Measurements from ENCODE around the gene RFTN1. TPM values are rescaled to one million over a fixed set of nuclear protein-coding genes. Genes with fewer than 3 reads are reported as not detected.
A peak's percentile ranks its signal among the peaks of the same experiment; 100 is the strongest.

The RFTN1 gene
- total and polyA plus RNA-seq, 2 donors (not counting 1 experiment from before 2014, with no cell fraction given), result 32.4 to 156 TPM

- Histone ChIP-seq H3K9me3 (ENCODE audit: control extremely low read depth in 1 of 3, control insufficient read depth in 2 of 3, insufficient read depth in 1 of 3, low read length in 2 of 3) (peaks cover 0 to 14% (median 5%) of the 10 kb centered on the region in 3 donors), H3K9ac (ENCODE audit: low read length) (no peak overlapping the region), H3K4me2 (replicated peaks; ENCODE audit: low read depth, low read length, poor library complexity, severe bottlenecking) (no peak overlapping the region), H3K4me1 (ENCODE audit: control insufficient read depth in 2 of 2, insufficient read depth in 2 of 2, low read length in 2 of 2) (peaks cover 67 to 71% of the 10 kb centered on the region in 2 donors), H2AFZ (ENCODE audit: insufficient read depth, low read depth, low read length, poor library complexity, severe bottlenecking) (no peak overlapping the region), H3K4me3 (ENCODE audit: control extremely low read depth in 1 of 5, extremely low read depth in 1 of 5, insufficient read depth in 1 of 5, low read depth in 2 of 5, low read length in 4 of 5) (no peak overlapping the region), H3K27me3 (replicated peaks in 1 of 4; ENCODE audit: control extremely low read depth in 1 of 4, control insufficient read depth in 3 of 4, insufficient read depth in 4 of 4, low read length in 3 of 4) (no peaks in the 10 kb centered on the region), H3K79me2 (ENCODE audit: control insufficient read depth, insufficient read depth, low read length) (peaks cover 53% of the 10 kb centered on the region), H4K20me1 (ENCODE audit: control insufficient read depth, insufficient read depth, low read length, poor library complexity, severe bottlenecking) (no peaks in the 10 kb centered on the region), H3K27ac (ENCODE audit: low read length in 2 of 2) (peak overlapping the region; percentile 15 to 87), H3K36me3 (replicated peaks in 1 of 2; ENCODE audit: control extremely low read depth in 1 of 2, control insufficient read depth in 1 of 2, extremely low read depth in 1 of 2, insufficient read depth in 2 of 2, low read length in 1 of 2) (peaks cover 0 to 4% of the 10 kb centered on the region in 2 experiments)
- TF ChIP-seq CTCF (IDR thresholded peaks at IDR 0.05), result no peak
- no peak for TF ChIP-seq EZH2 (IDR thresholded peaks at IDR 0.05; ENCODE audit: borderline replicate concordance, insufficient read depth, low read depth, low read length, poor library complexity, severe bottlenecking)
- Mint-ChIP-seq H3K27me3 (no peaks in the 10 kb centered on the region), H3K27ac (no peak overlapping the region), H3K9me3 (ENCODE audit: insufficient read depth) (no peaks in the 10 kb centered on the region), H3K4me1 (peaks cover 78% of the 10 kb centered on the region), H3K4me3 (peak overlapping the region; percentile 3)
- DNase-seq (peak; percentile 63), ATAC-seq (ENCODE audit: low read depth) (no peak)
- POLR2A ChIA-PET, result no interaction called here
- CTCF ChIA-PET, result no interaction called here
- WGBS (ENCODE audit: insufficient coverage), result 0% methylated on average over 1 of the region's 2 CpGs
- intact Hi-C loops (cut with micrococcal nuclease), result no loop called here
Observed at GRCh38 chr3:16379838-16380237, 133.7 kb downstream of the RFTN1 start.

GRCh38 chr3:16378920-16379319, 134.6 kb downstream of the RFTN1 start:
- Histone ChIP-seq H4K20me1 (ENCODE audit: control insufficient read depth, insufficient read depth, low read length, poor library complexity, severe bottlenecking) (no peaks in the 10 kb centered on the region), H3K9me3 (ENCODE audit: control extremely low read depth in 1 of 3, control insufficient read depth in 2 of 3, insufficient read depth in 1 of 3, low read length in 2 of 3) (peaks cover 0 to 14% (median 5%) of the 10 kb centered on the region in 3 donors), H3K4me3 (ENCODE audit: control extremely low read depth in 1 of 5, extremely low read depth in 1 of 5, insufficient read depth in 1 of 5, low read depth in 2 of 5, low read length in 4 of 5) (no peak overlapping the region), H3K9ac (ENCODE audit: low read length) (no peak overlapping the region), H3K27me3 (replicated peaks in 1 of 4; ENCODE audit: control extremely low read depth in 1 of 4, control insufficient read depth in 3 of 4, insufficient read depth in 4 of 4, low read length in 3 of 4) (no peaks in the 10 kb centered on the region), H3K36me3 (replicated peaks in 1 of 2; ENCODE audit: control extremely low read depth in 1 of 2, control insufficient read depth in 1 of 2, extremely low read depth in 1 of 2, insufficient read depth in 2 of 2, low read length in 1 of 2) (peaks cover 0 to 4% of the 10 kb centered on the region in 2 experiments), H3K4me1 (ENCODE audit: control insufficient read depth in 2 of 2, insufficient read depth in 2 of 2, low read length in 2 of 2) (peaks cover 76 to 80% of the 10 kb centered on the region in 2 donors), H3K27ac (ENCODE audit: low read length in 2 of 2) (peak overlapping the region in 1 of 2 donors; percentile 87), H2AFZ (ENCODE audit: insufficient read depth, low read depth, low read length, poor library complexity, severe bottlenecking) (no peak overlapping the region), H3K79me2 (ENCODE audit: control insufficient read depth, insufficient read depth, low read length) (peaks cover 48% of the 10 kb centered on the region), H3K4me2 (replicated peaks; ENCODE audit: low read depth, low read length, poor library complexity, severe bottlenecking) (peak overlapping the region; percentile 42)
- DNase-seq (peak; percentile 31), ATAC-seq (ENCODE audit: low read depth) (no peak)
- no peaks in the 10 kb centered on the region for H3K9me3 Mint-ChIP-seq (ENCODE audit: insufficient read depth)
- TF ChIP-seq CTCF (IDR thresholded peaks at IDR 0.05), result no peak
- TF ChIP-seq EZH2 (IDR thresholded peaks at IDR 0.05; ENCODE audit: borderline replicate concordance, insufficient read depth, low read depth, low read length, poor library complexity, severe bottlenecking), result no peak
- intact Hi-C loops (cut with micrococcal nuclease), result no loop called here
- CTCF ChIA-PET, result no interaction called here
- WGBS (ENCODE audit: insufficient coverage), result 58% methylated on average over 2 of the region's 3 CpGs
- H3K27me3 Mint-ChIP-seq, result no peaks in the 10 kb centered on the region
- no peak overlapping the region for H3K27ac Mint-ChIP-seq
- POLR2A ChIA-PET, result no interaction called here
- H3K4me1 Mint-ChIP-seq, result peaks cover 87% of the 10 kb centered on the region
- peak overlapping the region; percentile 59 for H3K4me3 Mint-ChIP-seq
